Mesodermal cell (in vitro differentiated cells): Measurements from ENCODE around the gene ARHGAP45.

ENCODE experiments used
- H3K27ac ChIP-seq: 2 replicates; pipeline ENCODE4 v1.7.0; 2013; ENCODE audit warnings: mild to moderate bottlenecking, low read depth, low read length, moderate library complexity; ENCODE audit not compliant: severe bottlenecking
- H3K36me3 ChIP-seq: 2 replicates; pipeline ENCODE4 v1.7.1; 2013; ENCODE audit warnings: mild to moderate bottlenecking, low read length, moderate library complexity; ENCODE audit not compliant: control insufficient read depth, insufficient read depth
- H3K4me1 ChIP-seq: one replicate; pipeline ENCODE4 v1.7.1; 2013; ENCODE audit warnings: mild to moderate bottlenecking, low read length; ENCODE audit not compliant: insufficient read depth, control insufficient read depth, poor library complexity, severe bottlenecking
- H3K4me3 ChIP-seq: 2 replicates; pipeline ENCODE4 v1.7.0; 2013; ENCODE audit warnings: low read length, control low read depth, mild to moderate bottlenecking; ENCODE audit not compliant: insufficient read depth, poor library complexity, severe bottlenecking; ENCODE audit errors: extremely low read depth
- H3K9me3 ChIP-seq: 2 replicates; pipeline ENCODE4 v1.7.1; 2013; ENCODE audit warnings: mild to moderate bottlenecking, low read length, moderate library complexity; ENCODE audit not compliant: control insufficient read depth
- WGBS, 2 experiments: methylation state at CpG; one replicate each; pipeline ENCODE4 v1.1.5; 2013; ENCODE audit warnings: missing lambda C conversion rate in 2 of 2; ENCODE audit not compliant: insufficient coverage in 2 of 2; 5-methylcytosine and 5-hydroxymethylcytosine counted together

Gene ARHGAP45

GRCh38 chr19:1076951-1077350 is 10.0 kb downstream of the ARHGAP45 start:
- Histone ChIP-seq H3K4me3 (no peak overlapping the region), H3K27ac (no peak overlapping the region), H3K36me3 (no peaks in the 10 kb centered on the region), H3K4me1 (no peaks in the 10 kb centered on the region), H3K9me3 (peaks cover 3% of the 10 kb centered on the region)
- WGBS, 2 experiments = 93 to 96% methylated on average over 11 to 16 of the region's 16 CpGs

DNA sequence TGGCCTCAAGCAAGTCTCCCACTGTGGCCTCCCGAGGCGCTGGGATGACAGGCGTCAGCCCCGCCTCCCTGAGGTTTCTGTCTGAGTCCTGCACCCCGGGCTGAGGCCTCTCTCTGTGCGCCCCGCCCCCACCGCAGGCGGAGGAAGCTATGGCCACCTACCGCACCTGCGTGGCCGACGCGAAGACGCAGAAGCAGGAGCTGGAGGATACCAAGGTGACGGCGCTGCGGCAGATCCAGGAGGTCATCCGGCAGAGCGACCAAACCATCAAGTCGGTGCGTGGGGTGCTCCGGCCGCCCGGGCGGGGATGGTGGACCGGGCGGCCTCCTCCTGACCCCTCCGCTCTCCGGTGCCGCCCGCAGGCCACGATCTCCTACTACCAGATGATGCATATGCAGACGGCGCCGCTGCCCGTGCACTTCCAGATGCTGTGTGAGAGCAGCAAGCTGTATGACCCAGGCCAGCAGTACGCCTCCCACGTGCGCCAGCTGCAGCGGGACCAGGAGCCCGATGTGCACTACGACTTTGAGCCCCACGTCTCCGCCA is 12.7 kb downstream of the ARHGAP45 start:
- peaks cover 3% of the 10 kb centered on the region for H3K9me3 ChIP-seq
- H3K36me3 ChIP-seq = no peaks in the 10 kb centered on the region
- no peak overlapping the region for H3K4me3 ChIP-seq
- 93% methylated on average over 45 of the region's 45 CpGs for WGBS, 2 experiments
- no peak overlapping the region for H3K27ac ChIP-seq
- no peaks in the 10 kb centered on the region for H3K4me1 ChIP-seq

GRCh38 chr19:1080360-1081161 is 13.6 kb downstream of the ARHGAP45 start:
- WGBS, 2 experiments = 95% methylated on average over 42 to 45 of the region's 50 CpGs
- Histone ChIP-seq H3K36me3 (no peaks in the 10 kb centered on the region), H3K4me3 (no peak overlapping the region), H3K9me3 (peaks cover 3% of the 10 kb centered on the region), H3K27ac (no peak overlapping the region), H3K4me1 (no peaks in the 10 kb centered on the region)

GRCh38 chr19:1081301-1082164 is 14.6 kb downstream of the ARHGAP45 start:
- Histone ChIP-seq H3K4me1 (no peaks in the 10 kb centered on the region), H3K27ac (no peak overlapping the region), H3K4me3 (no peak overlapping the region), H3K9me3 (no peaks in the 10 kb centered on the region), H3K36me3 (peaks cover 7% of the 10 kb centered on the region)
- WGBS, 2 experiments = 90 to 91% methylated on average over 52 to 58 of the region's 58 CpGs

DNA sequence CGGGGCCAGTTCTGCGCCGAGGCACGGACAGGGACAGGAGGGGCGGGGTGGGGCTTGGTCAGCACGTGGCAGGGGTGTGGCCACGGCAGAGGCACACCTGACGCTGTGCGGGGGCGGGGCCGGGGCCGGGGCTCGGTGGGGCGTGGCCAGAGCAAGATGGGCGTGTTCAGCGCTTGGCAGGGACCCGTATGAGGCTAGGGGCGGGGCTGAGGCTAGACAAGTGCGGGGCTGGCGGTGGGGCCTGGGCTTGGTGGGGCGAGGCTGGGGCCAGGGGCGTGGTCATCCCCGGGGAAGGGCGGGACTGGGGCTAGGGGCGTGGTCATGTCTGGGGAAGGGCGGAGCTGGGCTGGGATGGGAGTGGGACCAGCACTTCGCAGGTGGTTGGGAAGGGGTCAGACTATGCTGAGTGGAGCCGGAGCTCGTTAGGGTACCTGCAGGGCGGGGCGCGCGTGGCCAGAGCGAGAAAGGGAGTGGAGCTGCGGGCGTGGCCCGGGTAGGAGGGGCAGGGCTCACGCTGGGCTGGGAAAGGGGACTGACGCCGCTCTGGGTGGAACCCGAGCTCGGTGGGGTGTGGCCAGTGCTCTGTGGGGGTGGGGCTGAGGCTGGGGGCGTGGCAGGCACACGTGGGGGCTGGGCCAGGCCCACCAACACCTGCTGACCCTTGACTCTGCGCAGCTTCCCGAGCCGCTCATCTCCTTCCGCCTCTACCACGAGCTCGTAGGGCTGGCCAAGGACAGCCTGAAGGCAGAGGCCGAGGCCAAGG is 15.4 kb downstream of the ARHGAP45 start:
- Histone ChIP-seq H3K9me3 (no peaks in the 10 kb centered on the region), H3K4me1 (no peaks in the 10 kb centered on the region), H3K36me3 (peaks cover 12% of the 10 kb centered on the region), H3K4me3 (no peak overlapping the region), H3K27ac (no peak overlapping the region)
- 59 to 69% methylated on average over 27 to 48 of the region's 51 CpGs for WGBS, 2 experiments

GRCh38 chr19:1082928-1083816 is 16.2 kb downstream of the ARHGAP45 start:
- H3K36me3 ChIP-seq = peaks cover 20% of the 10 kb centered on the region
- H3K4me1 ChIP-seq = no peaks in the 10 kb centered on the region
- 95 to 97% methylated on average over 56 to 57 of the region's 59 CpGs for WGBS, 2 experiments
- H3K27ac ChIP-seq = no peak overlapping the region
- H3K4me3 ChIP-seq = no peak overlapping the region
- H3K9me3 ChIP-seq = no peaks in the 10 kb centered on the region

DNA sequence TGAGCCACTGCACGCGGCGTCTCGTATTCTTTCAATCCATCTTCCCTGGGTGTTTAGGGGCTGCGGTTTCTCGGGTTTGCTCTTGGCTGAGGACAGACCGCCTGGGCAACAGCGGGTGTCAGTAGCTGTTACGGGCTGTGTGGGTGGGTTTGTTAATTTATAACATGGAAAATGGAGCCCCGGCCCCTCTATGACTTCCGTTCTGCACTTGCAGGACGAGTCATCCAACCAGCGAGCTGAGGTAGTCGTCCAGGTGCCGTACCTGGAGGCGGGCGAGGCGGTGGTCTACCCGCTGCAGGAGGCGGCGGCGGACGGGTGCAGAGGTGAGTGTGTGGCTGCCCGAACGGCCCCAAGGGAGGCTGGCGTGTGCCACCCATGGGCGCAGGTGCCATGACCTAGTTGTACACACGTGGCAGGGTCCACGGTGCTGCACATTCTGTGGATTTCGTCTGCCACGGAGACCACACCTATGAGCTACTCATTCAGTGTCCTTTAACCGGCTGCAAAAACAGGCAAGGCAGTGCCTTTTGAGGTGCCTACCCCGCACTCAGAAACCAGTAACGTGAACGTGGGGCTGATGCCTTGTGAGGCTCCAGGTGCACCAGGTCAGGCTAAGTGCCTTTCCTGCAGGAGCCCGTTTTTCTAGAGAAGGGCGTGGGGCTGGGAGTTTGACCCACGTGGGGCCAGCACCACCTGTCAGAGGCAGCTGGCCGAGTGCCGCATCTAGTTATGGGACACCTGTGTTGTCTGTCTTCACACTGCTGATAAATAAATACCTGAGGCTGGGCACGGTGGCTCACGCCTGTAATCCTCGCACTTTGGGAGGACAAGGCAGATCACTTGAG is 17.3 kb downstream of the ARHGAP45 start:
- Histone ChIP-seq H3K4me1 (no peaks in the 10 kb centered on the region), H3K9me3 (no peaks in the 10 kb centered on the region), H3K4me3 (no peak overlapping the region), H3K27ac (no peak overlapping the region), H3K36me3 (peaks cover 31% of the 10 kb centered on the region)
- 97 to 98% methylated on average over 38 to 42 of the region's 43 CpGs for WGBS, 2 experiments

GRCh38 chr19:1085053-1085658 is 18.2 kb downstream of the ARHGAP45 start:
- H3K9me3 ChIP-seq = no peaks in the 10 kb centered on the region
- 82 to 83% methylated on average over 6 of the region's 8 CpGs for WGBS, 2 experiments
- H3K4me1 ChIP-seq = no peaks in the 10 kb centered on the region
- peaks cover 37% of the 10 kb centered on the region for H3K36me3 ChIP-seq
- no peak overlapping the region for H3K27ac ChIP-seq
- H3K4me3 ChIP-seq = no peak overlapping the region
